ENCODE results near the gene VWA2. TPM values are rescaled to one million over a fixed set of nuclear protein-coding genes. Genes with fewer than 3 reads are reported as not detected.

VWA2 gene
- total RNA-seq, 1 donor from 2014 or later = 1.2 TPM

DNA sequence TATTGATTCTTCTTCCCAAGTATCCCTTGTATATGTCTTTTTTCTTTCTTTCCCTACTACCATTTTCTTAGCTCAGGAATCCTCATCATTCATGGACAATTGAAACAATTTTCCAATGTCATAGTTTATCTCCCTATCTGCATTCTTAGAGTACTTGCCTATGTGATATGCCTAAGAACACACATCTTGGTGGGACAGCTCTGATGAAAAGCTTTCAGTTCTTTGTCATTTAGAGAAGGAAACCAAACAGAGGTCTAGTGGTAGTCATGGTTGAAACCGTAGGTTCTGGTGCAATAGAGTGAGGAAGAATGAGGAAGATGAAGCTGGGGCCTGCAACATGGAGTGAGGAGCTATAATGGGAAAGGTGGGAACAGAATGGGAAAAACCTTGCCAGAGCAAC lies 31.7 kb upstream of the VWA2 start:
- no peak for DNase-seq (ENCODE audit: low read depth)
- TF ChIP-seq, protein P1, sequence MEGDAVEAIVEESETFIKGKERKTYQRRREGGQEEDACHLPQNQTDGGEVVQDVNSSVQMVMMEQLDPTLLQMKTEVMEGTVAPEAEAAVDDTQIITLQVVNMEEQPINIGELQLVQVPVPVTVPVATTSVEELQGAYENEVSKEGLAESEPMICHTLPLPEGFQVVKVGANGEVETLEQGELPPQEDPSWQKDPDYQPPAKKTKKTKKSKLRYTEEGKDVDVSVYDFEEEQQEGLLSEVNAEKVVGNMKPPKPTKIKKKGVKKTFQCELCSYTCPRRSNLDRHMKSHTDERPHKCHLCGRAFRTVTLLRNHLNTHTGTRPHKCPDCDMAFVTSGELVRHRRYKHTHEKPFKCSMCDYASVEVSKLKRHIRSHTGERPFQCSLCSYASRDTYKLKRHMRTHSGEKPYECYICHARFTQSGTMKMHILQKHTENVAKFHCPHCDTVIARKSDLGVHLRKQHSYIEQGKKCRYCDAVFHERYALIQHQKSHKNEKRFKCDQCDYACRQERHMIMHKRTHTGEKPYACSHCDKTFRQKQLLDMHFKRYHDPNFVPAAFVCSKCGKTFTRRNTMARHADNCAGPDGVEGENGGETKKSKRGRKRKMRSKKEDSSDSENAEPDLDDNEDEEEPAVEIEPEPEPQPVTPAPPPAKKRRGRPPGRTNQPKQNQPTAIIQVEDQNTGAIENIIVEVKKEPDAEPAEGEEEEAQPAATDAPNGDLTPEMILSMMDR (conservative IDR thresholded peaks at IDR 0.05; ENCODE audit: low read depth, low read length) = no peak
- H3K4me3 ChIP-seq (ENCODE audit: low read depth, low read length) = no peak overlapping the region

GRCh38 chr10:114208351-114208750 lies 30.7 kb upstream of the VWA2 start:
- TF ChIP-seq, protein P1 (conservative IDR thresholded peaks at IDR 0.05; ENCODE audit: low read depth, low read length) = no peak
- H3K4me3 ChIP-seq (ENCODE audit: low read depth, low read length) = no peak overlapping the region
- DNase-seq (ENCODE audit: low read depth) = no peak

DNA sequence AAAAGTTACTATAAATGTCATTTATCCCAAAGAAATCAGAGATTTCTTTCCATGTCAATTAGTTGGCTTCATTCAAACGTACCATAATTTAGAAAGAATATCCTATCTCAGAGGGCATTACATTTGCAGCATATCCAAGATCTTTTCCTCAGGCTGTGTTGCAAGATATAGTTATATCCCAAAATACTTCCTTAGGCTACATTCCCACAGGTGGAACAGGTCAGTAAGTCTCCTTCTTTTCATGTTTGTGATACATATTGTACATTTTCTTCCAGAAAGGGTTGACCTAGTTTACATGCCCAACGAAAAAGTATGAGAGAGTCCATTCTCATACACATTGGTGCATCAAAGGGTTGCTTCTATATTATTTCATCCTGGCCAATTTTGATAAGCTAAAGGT lies 26.9 kb upstream of the VWA2 start:
- H3K4me3 ChIP-seq (ENCODE audit: low read depth, low read length) = no peak overlapping the region
- DNase-seq (ENCODE audit: low read depth) = no peak
- TF ChIP-seq, protein P1 (conservative IDR thresholded peaks at IDR 0.05; ENCODE audit: low read depth, low read length) = no peak

- DNase-seq (ENCODE audit: low read depth) = no peak
- no peak overlapping the region for H3K4me3 ChIP-seq (ENCODE audit: low read depth, low read length)
- TF ChIP-seq, protein P1 (conservative IDR thresholded peaks at IDR 0.05; ENCODE audit: low read depth, low read length) = no peak
These were observed 24.0 kb upstream of the VWA2 start for GRCh38 chr10:114215033-114215432.

GRCh38 chr10:114220281-114220680 lies 18.8 kb upstream of the VWA2 start:
- TF ChIP-seq, protein P1 (conservative IDR thresholded peaks at IDR 0.05; ENCODE audit: low read depth, low read length) = no peak
- no peak for DNase-seq (ENCODE audit: low read depth)
- H3K4me3 ChIP-seq (ENCODE audit: low read depth, low read length) = no peak overlapping the region

GRCh38 chr10:114221235-114221634 lies 17.8 kb upstream of the VWA2 start:
- no peak overlapping the region for H3K4me3 ChIP-seq (ENCODE audit: low read depth, low read length)
- TF ChIP-seq, protein P1 (conservative IDR thresholded peaks at IDR 0.05; ENCODE audit: low read depth, low read length) = no peak
- DNase-seq (ENCODE audit: low read depth) = no peak

DNA sequence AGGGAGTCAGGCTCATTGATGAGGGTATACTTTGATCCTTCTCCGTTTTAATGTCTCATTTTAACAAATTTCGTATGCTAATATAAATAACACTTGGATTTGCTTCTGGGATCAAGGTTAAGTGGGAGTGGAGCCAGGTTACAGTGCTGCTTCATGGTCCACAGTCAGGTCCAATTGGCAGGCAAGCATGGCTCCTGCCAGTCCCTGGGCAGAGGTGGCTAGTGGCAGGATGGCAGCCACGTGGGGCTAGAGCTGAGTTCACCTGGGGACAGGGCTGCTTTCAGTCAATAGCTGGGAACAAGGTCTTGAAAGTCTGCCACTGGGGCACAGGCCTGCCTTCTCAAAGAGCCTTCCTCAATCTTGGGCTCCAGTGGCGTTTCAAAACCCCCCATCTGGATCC lies 16.0 kb upstream of the VWA2 start:
- TF ChIP-seq, protein P1 (conservative IDR thresholded peaks at IDR 0.05; ENCODE audit: low read depth, low read length) = no peak
- no peak overlapping the region for H3K4me3 ChIP-seq (ENCODE audit: low read depth, low read length)
- DNase-seq (ENCODE audit: low read depth) = no peak

Measured in epithelial cell of proximal tubule (primary cell).